ENCODE data around the gene LMBRD2. TPM values are rescaled to one million over a fixed set of nuclear protein-coding genes. Genes with fewer than 3 reads are reported as not detected.

Gene LMBRD2
- total and polyA plus RNA-seq, 2 experiments from 2014 or later, result 5.4 to 9.3 TPM

GRCh38 chr5:36153726-36154125, 2.0 kb upstream of the LMBRD2 start:
- peak overlapping the region; percentile 84 for H3K4me3 ChIP-seq
- peak overlapping the region; percentile 38 for H3K27ac ChIP-seq
- H3K27me3 ChIP-seq, result no peaks in the 10 kb centered on the region
- peaks cover 49% of the 10 kb centered on the region for H3K4me1 ChIP-seq (ENCODE audit: low read depth)
- H3K9me3 ChIP-seq (ENCODE audit: low read depth), result no peaks in the 10 kb centered on the region
- peaks cover 20% of the 10 kb centered on the region for H3K36me3 ChIP-seq
- DNase-seq (ENCODE audit: low read depth in 1 of 2, low spot score in 1 of 2), result no peak
- no peak for TF ChIP-seq CTCF (IDR thresholded peaks at IDR 0.05; ENCODE audit: low read depth, low read length)

DNA sequence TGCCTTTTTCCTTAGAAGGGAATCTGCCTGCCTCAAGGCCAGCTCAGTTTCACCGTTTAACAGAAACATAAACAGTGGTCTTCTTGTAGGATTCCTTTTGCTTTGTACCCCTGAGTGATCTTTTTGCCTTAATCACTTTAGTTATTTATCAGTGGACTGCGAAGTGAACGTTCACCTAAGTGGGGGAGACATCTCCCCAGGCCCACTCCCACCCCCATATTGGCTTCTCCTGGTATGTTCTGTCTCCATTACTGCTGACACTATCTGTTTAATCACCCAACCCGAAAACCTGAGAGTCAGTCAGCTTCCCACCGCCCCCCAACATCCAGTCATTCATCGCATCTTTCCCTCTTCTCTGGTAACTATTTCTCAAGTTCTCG, 1.6 kb upstream of the LMBRD2 start:
- no peak for DNase-seq (ENCODE audit: low read depth in 1 of 2, low spot score in 1 of 2)
- Histone ChIP-seq H3K4me1 (ENCODE audit: low read depth) (peaks cover 44% of the 10 kb centered on the region), H3K36me3 (peaks cover 20% of the 10 kb centered on the region), H3K27me3 (no peaks in the 10 kb centered on the region), H3K9me3 (ENCODE audit: low read depth) (no peaks in the 10 kb centered on the region), H3K4me3 (peak overlapping the region; percentile 84), H3K27ac (peak overlapping the region; percentile 81)
- TF ChIP-seq CTCF (IDR thresholded peaks at IDR 0.05; ENCODE audit: low read depth, low read length), result no peak

GRCh38 chr5:36152324-36153297, 924 bp upstream of the LMBRD2 start:
- Histone ChIP-seq H3K27me3 (no peaks in the 10 kb centered on the region), H3K36me3 (peaks cover 16% of the 10 kb centered on the region), H3K4me3 (peak overlapping the region; percentile 84), H3K4me1 (ENCODE audit: low read depth) (peaks cover 38% of the 10 kb centered on the region), H3K9me3 (ENCODE audit: low read depth) (no peaks in the 10 kb centered on the region), H3K27ac (peak overlapping the region; percentile 81)
- no peak for TF ChIP-seq CTCF (IDR thresholded peaks at IDR 0.05; ENCODE audit: low read depth, low read length)
- DNase-seq (ENCODE audit: low read depth in 1 of 2, low spot score in 1 of 2), result peak; percentile 5 to 35

DNA sequence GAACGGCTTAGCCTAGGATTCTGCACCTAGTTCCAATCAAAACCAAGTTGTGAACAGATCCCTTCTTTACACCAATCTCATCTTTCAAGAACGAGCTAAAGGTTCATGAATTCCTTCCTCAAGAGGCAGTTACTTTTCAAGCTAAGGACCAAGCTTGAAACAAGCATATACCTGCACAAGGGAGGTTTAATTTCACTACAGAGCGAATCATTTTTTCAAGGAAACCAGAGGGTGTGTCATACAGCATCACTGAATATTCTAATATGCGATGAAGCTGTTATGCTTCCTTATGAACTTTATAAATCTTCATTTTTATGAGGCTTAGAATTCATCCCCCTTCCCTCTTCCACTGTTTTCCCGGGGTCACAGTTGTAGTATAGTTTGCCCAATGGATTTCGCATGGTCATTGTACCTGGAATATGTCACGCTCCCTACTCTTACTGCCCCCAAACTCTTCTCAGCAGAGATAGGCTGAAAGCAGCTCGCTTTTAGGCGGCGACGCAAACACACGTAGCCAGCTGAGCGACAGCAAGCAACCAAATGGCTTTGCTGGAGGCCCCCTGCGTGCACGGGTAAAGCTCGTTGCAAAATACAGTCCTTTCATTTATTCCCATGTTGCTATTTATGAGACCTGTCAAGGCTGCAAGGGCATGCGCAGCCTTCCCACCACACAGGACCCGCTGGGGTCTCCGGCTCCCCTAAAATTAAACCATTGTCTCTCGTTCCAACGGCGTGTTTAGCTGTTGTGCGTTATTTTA, 832 bp downstream of the LMBRD2 start:
- Histone ChIP-seq H3K27me3 (no peaks in the 10 kb centered on the region), H3K27ac (peak overlapping the region; percentile 88), H3K4me3 (peak overlapping the region; percentile 84), H3K4me1 (ENCODE audit: low read depth) (peaks cover 23% of the 10 kb centered on the region), H3K36me3 (no peaks in the 10 kb centered on the region), H3K9me3 (ENCODE audit: low read depth) (no peaks in the 10 kb centered on the region)
- peak; percentile 47 to 78 for DNase-seq (ENCODE audit: low read depth in 1 of 2, low spot score in 1 of 2)
- TF ChIP-seq CTCF (IDR thresholded peaks at IDR 0.05; ENCODE audit: low read depth, low read length), result no peak

GRCh38 chr5:36147681-36148080, 4.0 kb downstream of the LMBRD2 start:
- H3K27ac ChIP-seq, result no peak overlapping the region
- no peaks in the 10 kb centered on the region for H3K9me3 ChIP-seq (ENCODE audit: low read depth)
- peaks cover 9% of the 10 kb centered on the region for H3K4me1 ChIP-seq (ENCODE audit: low read depth)
- no peak for TF ChIP-seq CTCF (IDR thresholded peaks at IDR 0.05; ENCODE audit: low read depth, low read length)
- H3K4me3 ChIP-seq, result no peak overlapping the region
- DNase-seq (ENCODE audit: low read depth in 1 of 2, low spot score in 1 of 2), result peak in 1 of 2 donors; percentile 25
- no peaks in the 10 kb centered on the region for H3K36me3 ChIP-seq
- H3K27me3 ChIP-seq, result no peaks in the 10 kb centered on the region
